Myocyte (in vitro differentiated cells): Measurements from ENCODE around the gene ABHD8. TPM values are rescaled to one million over a fixed set of nuclear protein-coding genes. Genes with fewer than 3 reads are reported as not detected.

Source experiments
- DNase-seq: peaks from one replicate; pipeline ENCODE4 v3.0.0-alpha.2; 2012; ENCODE audit warnings: low read depth
- polyA plus RNA-seq: library from polyadenylated mRNA; unstranded; fragments of >200 nt; gene quantifications from one replicate; pipeline ENCODE4 v1.2.1, GENCODE V29; 2012; ENCODE audit warnings: missing spikeins
- total RNA-seq: library from RNA; depleted of rRNA; stranded (reverse); fragments of >200 nt; gene quantifications from 2 replicates; pipeline ENCODE4 v1.2.3, GENCODE V29; 2014

ABHD8 gene
- 24.0 and 24.8 TPM in 2 replicates for total RNA-seq
- 16.5 TPM for polyA plus RNA-seq

GRCh38 chr19:17303167-17303939 lies at the start of gene ABHD8:
Gene ABHD8 (minus strand): TSS chr19:17303425. CDS start chr19:17301616, 1,809 bp downstream.
- peak; percentile 97 for DNase-seq

GRCh38 chr19:17352608-17353280 lies 49.5 kb upstream of the ABHD8 start:
- DNase-seq = no peak

GRCh38 chr19:17351815-17352435 lies 48.7 kb upstream of the ABHD8 start:
- DNase-seq = no peak

GRCh38 chr19:17348700-17349099 lies 45.5 kb upstream of the ABHD8 start:
- peak; percentile 65 for DNase-seq

GRCh38 chr19:17347877-17348276 lies 44.7 kb upstream of the ABHD8 start:
- no peak for DNase-seq

- peak; percentile 78 for DNase-seq
Measured at GRCh38 chr19:17347361-17347760, 44.1 kb upstream of the ABHD8 start.

DNA sequence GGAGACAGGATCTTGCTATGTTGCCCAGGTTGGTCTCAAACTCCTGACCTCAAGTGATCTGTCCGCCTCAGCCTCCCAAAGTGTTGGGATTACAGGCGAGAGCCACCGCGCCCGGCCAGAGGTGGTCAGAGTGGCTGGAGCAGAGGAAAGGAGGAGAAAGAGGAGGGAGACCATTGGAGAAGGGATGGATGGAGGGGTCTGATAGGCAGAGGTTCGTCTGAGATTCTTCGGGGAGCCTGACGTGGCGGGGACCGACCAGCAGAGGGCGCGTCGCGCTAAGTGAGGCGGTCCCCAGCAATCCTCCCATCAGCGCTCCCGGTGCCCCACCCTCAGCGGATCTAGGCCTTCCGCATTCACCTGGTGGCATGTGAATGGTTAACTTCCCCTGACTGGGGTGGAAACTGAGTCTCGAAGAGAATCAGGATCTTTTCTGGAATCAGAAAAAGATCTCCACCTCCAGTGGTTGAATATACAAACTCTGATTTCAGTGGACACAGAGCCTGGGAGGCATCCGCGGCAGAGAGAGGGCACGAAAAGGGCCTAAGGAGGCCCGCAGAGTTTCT lies 43.0 kb upstream of the ABHD8 start:
- DNase-seq = peak; percentile 64

DNA sequence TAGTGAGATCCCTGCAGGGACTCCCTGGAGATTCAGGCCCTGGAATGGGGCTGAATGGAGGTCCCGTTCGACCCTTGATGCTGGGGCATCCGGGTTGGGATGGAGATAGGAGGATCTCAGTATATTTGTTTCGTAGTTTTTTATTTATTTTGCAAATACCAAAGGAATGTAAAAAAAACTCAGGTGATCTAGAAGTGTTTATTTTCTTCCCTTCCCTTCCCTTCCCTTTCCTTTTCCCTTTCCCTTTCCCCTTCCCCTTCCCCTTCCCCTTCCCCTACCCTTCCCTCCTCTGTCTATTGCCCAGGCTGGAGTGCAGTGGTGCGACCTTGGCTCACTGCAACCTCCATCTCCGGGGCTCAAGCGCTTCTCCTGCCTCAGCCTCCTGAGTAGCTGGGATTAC lies 38.6 kb upstream of the ABHD8 start:
- no peak for DNase-seq

DNA sequence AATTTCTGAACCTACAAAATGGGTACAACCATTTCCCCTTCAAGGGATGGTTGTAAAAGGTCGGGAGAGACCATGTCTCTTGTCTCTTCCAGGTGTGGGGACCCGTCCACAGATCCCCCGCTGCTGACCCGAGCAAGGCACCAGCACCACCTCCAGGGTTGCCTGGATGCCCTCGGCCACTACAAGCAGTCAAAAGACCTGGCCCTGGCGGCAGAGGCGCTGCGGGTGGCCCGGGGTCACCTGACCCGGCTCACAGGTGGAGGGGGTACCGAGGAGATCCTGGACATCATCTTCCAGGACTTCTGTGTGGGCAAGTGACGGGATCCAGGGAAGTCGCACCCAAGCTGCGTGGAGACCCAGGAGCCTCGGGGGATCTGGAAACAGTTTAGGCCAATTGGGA lies 38.2 kb upstream of the ABHD8 start:
- no peak for DNase-seq

- DNase-seq = no peak
Measured at GRCh38 chr19:17340871-17341357, 37.7 kb upstream of the ABHD8 start.

DNA sequence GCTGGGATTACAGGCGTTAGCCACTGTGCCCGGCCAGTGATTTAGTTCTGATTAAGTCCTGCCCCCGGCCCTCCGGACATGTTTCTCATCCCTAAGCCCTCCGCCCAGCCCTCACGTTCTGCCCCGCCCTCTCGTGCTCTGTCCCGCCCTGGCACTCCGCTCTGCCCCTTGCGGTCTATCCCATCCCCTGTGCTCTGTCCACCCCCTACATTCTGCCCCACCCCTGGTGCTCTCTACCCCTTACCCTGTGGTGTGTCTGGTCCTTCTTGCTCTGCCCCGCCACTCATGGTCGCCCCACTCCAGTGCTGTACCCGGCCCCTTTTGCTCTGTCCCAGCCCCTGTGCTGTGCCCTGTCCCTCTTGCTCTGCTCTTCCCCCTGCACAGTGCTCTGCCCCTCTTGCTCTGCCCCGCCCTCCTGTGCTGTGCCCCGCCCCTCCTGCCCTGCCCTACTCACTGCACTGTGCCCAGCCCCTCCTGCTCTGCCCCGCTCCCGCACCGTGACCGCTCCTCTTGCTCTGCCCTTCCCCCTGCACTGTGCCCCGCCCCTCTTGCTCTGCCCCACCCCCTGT lies 37.2 kb upstream of the ABHD8 start:
- DNase-seq = no peak

DNA sequence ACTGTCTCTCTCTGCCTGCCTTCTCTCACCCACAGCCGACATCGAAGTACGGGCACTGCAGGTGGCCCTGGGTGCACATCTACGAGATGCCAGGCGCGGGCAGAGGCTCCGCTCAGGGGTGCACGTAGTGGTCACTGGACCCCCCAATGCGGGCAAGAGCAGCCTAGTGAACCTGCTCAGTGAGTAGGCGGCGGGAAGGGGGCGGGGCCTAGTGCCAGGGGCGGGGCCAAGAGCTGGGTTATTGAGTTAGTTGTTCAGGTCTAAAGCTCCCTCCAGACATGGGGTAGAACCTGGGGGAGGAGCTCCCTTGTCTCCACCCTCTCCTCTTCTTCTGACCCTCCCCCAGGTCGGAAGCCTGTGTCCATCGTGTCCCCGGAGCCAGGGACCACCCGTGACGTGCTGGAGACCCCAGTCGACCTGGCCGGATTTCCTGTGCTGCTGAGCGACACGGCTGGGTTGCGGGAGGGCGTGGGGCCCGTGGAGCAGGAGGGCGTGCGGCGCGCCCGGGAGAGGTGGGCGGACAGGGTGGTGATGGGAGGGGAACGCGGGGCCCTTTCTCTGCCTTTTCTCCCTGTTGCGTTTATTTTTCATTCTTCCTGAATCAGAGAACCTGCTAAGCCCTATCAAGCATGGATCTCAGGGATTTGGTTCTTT lies 36.0 kb upstream of the ABHD8 start:
- no peak for DNase-seq

DNA sequence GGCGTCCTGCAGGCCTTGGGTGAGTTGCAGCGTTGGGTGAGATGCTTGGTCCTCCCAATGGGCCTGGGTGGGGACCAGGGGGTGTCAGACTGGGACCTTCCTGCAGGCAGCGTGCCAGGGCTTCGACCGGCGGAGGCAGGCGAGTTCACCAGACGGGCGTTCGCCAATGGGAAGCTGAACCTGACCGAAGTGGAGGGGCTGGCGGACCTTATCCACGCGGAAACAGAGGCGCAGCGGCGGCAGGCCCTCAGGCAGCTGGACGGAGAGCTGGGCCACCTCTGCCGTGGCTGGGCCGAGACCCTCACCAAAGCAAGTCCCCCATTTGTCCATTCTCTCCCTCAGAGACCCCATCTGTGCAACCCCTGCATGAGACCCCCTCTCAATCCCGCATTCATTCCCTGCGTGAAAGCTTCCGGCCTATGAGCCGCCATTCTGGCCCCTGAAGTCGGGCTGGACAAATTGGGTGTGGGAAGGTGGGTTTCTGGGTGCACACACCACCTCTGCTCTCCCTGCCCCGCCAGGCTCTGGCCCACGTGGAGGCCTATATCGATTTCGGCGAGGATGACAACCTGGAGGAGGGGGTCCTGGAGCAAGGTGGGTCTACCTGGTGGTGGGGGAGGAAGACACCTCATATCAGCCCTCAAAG lies 35.3 kb upstream of the ABHD8 start:
- DNase-seq = no peak

GRCh38 chr19:17337675-17338432 lies 34.6 kb upstream of the ABHD8 start:
- DNase-seq = no peak

- DNase-seq = peak; percentile 99
Measured at GRCh38 chr19:17336872-17337674, 33.8 kb upstream of the ABHD8 start, which contains the start of gene GTPBP3. Gene GTPBP3 (plus strand): TSS chr19:17337553. CDS start chr19:17337612, 59 bp downstream.

DNA sequence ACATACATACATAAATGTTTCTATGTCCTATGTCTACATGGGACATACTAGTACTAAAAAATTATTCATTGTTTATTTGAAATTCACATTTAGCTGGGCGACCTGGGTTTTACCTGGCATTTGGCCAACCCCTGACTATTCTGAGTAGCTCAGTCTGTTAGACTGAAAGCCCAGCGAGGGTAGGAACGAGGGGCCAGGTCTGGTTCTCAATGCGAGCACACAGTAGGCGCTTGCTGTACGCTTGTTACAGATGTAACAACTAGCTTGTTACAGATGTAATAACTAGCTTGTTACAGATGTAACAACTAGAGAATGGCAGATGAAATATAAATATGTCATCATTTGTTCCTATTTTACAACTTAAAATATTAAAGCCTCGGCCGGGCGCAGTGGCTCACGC lies 32.4 kb upstream of the ABHD8 start:
- no peak for DNase-seq

DNA sequence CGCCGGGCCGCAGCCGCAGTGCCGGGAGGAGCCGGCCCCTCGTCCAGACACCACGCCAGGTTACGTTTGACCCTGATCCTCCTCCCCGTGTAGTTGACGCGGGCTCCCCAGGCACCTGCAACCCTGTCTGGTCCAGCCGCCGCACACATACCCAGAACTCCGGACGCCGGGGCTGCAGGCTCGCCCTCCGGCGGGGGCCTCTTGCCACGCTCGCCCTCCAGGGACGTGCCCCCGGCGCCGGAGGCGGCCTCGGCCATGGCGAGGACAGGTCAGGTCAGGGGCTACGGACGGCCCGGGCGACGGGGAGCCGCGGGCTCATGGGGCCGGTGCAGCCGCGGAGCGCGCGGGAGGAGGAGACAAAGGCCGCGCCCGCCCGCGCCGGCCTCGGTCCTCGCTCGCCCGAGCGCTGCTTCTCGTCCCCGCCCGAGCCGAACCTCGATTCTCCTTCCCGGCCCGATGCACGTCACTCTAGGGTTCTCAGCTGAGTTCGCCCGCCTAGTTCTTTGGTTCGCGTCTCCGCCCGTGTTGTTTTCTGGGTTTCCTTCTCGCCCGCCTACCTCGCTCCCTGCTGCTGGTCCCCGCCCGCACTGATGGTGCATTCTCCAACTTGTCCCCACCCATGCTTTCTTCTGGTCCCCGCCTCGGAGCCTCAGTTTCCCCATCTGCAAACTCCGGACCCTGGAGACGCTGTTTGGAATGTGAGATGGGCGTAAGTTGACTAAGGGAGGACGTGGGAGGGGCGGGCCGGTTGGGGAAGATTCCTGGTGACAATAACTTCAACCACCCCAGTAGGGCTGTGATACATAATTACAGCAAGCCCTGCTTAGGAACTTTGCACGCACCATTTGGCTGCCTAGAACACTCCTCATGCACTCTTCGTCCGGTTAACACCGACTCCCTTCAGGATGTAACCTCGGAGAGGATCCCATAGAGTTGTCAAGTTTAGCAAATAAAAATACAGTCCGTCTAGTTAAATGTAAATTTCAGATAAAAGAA lies 31.5 kb upstream of the ABHD8 start, which contains the start of gene ANO8:
Gene ANO8, minus strand, starts transcription at position 442 of the 996 bp plus-strand sequence. Its CDS starts 185 bp downstream, at position 257.
- peak; percentile 99 for DNase-seq
